T-helper 9 cell (primary cell): ENCODE results near the gene ANKRD52.
"Not testable (repeated sequence)": the region's sequence is repeated elsewhere in the genome, so short reads cannot be mapped to it uniquely, and the experiment has no call there.

Source experiments
- DNase-seq: peaks from one replicate; pipeline ENCODE4 v3.0.0-alpha.2; 2020

ANKRD52 gene

GRCh38 chr12:56271031-56271430 is 12.8 kb upstream of the ANKRD52 start:
- DNase-seq = no peak

DNA sequence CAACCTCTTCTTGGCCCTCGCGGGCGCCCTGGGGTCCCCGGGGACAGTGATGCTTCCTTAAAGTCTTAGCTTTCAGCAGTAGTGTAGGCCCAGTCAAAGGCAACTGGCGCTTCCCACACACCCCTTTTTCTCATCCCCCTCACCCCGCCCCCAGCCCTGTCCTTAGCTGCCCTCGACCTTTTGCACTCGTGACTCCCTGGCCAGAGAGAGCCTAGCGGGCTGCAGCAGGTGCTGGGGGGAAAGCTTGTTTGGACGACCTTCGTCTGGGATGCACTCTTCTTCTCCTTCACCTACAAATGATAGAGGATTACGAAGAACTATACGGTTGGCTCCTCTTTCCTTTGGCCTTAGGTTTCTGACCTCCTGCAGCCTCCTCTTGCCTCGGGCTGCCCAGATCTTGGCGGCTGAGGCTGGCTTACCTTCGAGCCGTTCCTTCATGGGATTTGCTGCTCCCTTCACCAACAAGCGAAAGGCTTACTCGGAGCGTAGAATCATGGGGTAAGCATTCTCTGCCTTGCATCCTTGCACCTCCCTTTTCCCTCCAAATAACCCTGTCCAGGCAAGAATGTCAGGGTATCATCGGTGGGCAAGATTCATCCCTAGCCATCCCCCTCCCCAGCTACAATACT is 9.4 kb upstream of the ANKRD52 start:
- DNase-seq = no peak

DNA sequence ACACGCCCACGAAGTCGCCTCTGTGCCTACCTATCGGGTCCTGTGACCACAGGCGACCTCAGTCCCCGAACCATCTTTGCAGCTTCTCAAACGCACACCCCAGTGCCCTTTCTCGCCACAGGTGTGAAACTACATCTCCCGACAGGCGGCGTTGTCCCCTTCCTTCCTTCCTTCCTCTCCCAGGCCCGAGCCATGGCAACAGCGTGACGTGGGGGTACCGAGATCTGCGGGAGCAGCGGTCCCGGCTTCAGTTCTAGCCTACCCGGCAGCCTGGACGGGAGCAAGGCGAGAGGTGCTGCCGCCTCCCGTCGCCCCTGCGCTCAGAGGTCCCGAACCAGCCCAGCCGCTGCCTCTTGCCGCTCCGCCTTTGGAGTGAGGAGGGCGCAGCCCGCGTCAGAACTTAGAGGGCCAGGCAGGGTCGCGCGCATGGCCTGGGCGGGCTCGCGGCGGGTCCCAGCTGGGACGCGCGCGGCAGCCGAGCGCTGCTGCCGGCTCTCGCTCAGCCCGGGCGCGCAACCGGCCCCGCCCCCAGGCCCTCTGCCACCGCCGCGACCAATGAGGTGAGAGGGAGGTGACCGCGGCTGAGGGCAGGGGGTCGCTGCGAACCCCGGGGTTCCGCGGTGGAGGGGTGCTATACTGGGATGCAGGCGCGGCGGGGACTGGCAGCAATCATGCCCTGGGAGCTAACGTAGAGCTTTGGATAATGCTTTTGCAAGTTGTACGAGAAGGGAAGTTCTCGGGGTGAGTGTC is 8.7 kb upstream of the ANKRD52 start, which contains the start of gene COQ10A:
Gene COQ10A, plus strand, starts transcription at position 250 of the 750 bp plus-strand sequence. Its CDS starts 177 bp downstream, at position 427.
- DNase-seq = peak; percentile 88

DNA sequence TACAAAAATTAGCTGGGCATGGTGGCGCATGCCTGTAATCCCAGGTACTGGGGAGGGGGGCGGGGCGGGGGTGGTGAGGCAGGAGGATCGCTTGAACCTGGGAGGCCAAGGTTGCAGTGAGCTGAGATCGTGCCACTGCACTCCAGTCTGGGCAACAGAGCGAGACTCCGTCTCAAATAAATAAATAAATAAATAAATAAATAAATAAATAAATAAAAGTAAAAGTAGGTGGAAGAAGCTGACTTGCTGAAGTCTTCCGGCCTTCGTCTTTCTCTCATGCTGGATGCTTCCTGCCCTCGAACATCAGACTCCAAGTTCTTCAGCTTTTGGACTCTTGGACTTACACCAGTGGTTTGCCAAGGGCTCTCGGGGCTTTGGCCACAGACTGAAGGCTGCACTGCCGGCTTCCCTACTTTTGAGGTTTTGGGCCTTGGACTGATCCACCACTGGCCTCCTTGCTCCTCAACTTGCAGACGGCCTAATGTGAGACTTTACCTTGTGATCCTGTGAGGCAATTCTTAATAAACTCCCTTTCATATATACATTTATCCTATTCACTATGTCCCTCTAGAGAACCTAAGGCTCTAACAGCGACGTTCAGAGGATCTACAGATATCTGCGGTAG is 8.0 kb upstream of the ANKRD52 start:
- DNase-seq = not testable (repeated sequence)

DNA sequence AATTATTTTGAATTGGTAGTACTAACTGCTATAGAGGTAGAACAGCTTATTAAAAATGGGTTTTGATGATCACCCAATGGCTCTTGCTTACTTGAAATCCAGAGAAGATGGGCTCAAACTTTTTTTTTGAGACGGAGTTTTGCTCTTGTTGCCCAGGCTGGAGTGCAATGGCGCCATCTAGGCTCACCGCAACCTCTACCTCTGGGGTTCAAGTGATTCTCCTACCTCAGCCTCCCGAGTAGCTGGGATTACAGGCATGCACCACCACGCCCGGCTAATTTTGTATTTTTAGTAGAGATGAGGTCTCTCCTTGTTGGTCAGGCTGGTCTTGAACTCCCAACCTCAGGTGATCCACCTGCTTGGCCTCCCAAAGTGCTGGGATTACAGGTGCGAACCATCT is 4.8 kb upstream of the ANKRD52 start:
- DNase-seq = not testable (repeated sequence)

DNA sequence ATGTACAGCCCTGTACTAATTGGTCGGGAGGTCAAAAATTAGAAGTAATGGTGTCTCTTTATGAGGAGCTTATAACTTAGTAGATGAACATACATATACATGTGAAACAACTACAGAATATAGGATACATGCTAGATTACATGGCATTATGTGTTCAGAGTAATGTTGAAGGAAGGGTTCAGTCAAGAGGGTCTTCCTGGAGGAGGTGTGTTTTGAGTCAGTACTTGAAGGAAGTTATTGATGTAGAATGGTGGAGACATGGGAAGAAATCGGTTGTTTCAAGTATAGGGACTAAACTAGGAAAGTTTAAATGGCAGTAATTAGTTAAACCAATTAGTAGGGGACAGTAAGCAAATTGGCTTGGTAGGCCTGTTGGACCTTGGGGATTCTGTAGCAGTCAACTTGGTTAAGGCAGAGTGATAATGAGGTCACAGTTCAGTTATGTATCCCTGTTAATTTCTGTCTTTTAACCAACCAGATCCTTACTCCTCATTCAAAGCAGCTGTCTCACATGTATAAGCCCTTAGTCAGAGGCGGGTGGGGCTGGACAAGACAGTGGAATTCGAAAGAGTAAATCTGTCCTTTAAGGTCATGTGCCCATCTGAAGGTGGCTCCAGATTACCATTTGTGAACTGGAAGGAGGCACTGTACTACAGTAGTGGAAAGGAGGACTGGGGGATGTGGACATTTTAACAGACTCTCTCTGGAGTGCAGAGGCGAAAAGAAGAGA is 3.5 kb upstream of the ANKRD52 start:
- no peak for DNase-seq

DNA sequence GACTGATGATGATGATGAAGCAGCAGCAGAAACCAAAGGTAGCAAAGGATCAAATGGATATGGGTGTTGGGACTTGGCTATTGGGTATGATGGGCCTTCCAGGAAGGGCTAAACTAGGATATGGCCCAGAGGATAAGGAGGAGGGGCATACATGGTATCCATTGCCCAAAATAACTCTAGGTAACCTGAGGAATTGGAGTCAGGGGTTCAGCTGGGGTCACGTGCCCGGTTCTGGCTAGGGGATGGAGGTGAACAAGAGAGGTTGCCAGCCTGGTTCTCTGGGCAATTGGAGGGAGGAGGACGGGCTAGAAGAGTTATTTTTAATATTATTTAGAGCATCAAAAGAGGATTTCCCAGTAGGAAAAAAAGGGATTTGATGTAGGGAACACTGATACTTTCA is 2.7 kb upstream of the ANKRD52 start:
- no peak for DNase-seq

- no peak for DNase-seq
Observed at GRCh38 chr12:56260380-56260779, 2.2 kb upstream of the ANKRD52 start.

GRCh38 chr12:56258820-56259183 is 618 bp upstream of the ANKRD52 start:
- no peak for DNase-seq

GRCh38 chr12:56257491-56258067 is 605 bp downstream of the ANKRD52 start:
- DNase-seq = no peak

DNA sequence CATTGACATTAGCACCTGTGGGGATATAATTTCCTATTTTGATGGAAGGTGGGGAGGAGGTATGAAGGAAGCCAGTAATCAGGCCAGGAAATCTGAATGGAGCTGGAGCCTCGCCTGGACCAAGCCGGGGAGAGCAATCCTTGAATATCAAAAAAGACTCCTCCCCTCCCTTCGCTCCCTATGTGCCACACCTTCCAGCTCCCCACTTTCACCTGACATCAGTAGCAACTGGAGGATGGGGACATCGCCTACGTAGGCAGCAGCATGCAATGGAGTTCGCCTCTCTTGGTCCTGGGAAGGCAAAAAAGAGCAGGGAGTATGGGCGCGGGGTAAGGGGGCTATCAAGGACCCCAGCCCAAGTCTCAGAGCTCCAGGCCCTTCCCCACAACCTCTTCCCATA is 1.1 kb downstream of the ANKRD52 start:
- no peak for DNase-seq

GRCh38 chr12:56256326-56256960 is 1.7 kb downstream of the ANKRD52 start:
- no peak for DNase-seq

DNA sequence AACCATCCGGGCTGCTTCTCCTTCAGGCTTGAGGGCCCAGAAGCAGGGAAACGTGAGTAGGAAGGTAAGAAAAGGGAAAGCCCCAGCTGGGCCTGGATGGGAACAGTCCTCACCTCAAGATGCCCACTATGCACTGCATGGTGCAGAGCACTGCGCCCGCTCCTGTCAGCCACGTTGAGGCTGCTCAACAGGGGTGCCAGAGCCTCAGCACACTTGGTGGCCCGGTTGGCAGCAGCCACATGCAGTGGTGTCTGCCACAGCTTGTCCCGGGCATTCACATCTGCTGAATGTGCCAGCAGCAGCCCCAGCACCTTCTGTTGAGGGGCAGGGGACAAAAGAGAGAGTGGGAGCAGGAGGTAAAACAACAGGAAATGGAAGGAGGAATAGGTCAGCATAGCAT is 2.5 kb downstream of the ANKRD52 start:
- DNase-seq = no peak

DNA sequence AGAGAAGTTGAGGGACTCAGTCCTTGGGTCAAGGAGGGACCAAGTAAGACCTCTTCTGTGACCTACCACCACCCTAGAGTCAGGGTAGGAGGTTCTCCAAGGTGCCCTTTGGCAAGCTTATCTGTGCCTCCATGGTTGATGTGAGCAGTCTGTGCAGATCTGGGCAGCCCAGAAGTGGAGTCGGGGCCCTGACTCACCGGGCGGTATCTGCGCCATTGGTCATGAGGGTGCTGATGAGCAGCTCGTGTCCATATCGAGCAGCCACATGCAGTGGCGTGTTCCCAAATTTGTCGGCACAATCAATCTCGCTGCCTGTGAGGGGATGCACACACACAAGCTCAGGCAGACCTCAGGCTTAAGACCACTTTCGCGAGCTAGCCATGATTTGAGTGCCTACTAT is 5.1 kb downstream of the ANKRD52 start:
- DNase-seq = no peak

GRCh38 chr12:56252649-56253048 is 5.5 kb downstream of the ANKRD52 start:
- DNase-seq = no peak

- DNase-seq = no peak
Observed at GRCh38 chr12:56248711-56249110, 9.5 kb downstream of the ANKRD52 start.

DNA sequence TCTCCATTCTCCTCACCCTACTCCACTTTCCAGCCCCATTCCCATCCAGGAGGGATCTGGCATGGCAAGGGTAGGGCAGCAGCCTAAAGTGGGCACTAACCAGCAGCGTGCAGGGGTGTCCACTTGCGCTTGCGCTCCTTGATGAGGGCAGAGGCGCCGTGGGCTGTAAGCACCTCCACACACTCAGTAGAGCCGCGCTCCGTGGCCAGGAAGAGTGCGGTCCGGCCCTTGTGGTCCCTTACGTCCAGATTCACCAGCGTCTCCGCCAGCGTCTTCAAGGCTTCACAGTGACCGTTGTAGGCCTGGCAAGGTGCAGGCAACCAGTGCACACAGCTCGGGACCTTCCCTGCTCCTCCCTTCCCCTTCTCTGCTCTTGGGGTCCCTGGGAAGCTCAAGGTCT is 10.3 kb downstream of the ANKRD52 start:
- DNase-seq = no peak

GRCh38 chr12:56244494-56244893 is 13.7 kb downstream of the ANKRD52 start:
- no peak for DNase-seq

- no peak for DNase-seq
Observed at GRCh38 chr12:56243731-56244181, 14.4 kb downstream of the ANKRD52 start.

DNA sequence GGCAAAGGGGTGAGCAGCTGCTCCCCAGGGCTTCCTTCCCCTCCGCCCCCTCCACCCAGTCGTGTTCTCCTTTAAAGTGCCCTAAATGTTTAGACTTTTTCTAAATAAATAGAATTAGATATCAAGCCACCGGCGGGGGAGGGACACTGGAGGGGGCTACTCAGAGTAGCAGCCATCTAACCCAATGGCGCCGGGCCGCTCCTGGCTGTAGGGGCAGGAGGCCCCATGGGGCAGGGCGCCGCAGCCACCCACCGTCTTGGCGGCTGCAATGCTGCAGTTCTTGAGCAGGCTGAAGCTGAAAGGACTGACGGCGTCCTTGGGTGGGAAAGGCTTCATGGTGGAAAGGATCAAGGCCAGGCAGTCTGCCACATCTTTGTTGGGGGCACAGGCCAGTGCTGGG is 15.2 kb downstream of the ANKRD52 start:
- DNase-seq = no peak

DNA sequence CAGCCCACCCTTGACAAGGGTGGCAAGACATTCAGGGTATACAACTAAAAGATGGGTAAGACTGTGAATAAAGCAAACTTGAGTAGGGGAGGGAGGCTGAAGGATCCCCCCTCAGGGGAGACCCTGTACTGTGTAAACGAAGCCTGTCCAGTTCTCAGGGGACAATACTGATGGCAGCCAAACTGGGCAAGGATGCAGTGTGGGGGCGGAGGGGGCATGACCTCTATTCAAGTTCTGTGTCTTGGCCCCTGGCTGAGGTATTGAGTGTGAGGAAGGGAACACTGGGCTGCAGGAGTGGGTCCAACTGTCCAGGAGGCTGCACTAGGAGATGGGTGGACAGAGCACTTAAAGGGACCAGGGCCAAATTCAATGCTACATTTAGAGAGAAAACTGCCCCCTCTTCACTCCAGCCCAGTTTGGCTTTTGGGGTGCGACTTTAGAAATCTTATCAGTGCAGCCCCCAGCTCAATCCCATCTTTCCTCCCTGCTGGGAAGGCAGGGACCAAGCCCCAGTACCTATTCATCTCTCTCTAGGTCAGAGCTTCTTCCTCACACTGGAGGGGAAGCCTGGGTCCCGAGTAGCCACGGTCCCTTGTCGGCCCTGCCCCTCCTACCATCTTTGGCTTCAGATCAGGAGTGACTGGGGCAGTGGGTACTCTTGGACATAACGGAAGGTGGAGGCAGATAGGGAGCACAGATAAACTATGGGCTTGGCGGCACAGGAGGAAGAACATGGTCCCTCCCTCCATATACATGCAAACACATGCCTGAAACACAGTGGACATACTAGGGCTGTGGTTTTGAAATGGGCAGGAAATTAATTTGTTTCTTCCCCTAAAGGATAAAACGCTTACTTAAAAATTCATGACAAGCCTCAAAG is 16.5 kb downstream of the ANKRD52 start:
- no peak for DNase-seq
